Stomach (tissue), 4 donors: ENCODE measurements around the gene SPO11.

ENCODE experiments used
- POLR2A ChIP-seq, 4 donors: fragments of 450-650 bp; IDR thresholded peaks; one replicate each; pipeline ENCODE4 v1.6.1; 2016; ENCODE audit warnings: antibody characterized with exemption in 4 of 4, control low read depth in 2 of 4, mild to moderate bottlenecking in 1 of 4, moderate library complexity in 1 of 4
- POLR2AphosphoS5 ChIP-seq, 3 donors: sonication (generic); formaldehyde crosslinking; IDR thresholded peaks; one replicate each; pipeline ENCODE4 v1.6.1; 2016; ENCODE audit warnings: antibody characterized with exemption in 3 of 3

DNA sequence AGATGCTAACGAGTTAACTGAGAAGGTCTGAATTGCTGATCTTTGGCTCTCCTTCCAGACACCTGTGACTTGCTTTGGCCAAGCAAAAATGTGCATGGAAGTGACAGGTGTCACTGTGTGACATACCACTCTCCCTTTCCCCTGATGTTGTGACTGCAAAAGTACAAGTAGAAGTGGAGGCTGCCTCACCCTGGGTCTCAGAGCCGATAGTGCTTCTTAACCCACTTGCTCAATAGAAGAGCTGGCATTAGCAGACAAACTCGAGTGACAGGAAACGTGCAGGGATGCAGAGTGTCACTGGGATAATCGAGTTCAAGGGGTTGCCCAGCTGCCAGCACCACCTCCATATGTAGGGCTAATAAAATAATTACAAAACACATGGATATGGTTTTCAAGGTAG, 16.4 kb upstream of the SPO11 start:
- TF ChIP-seq POLR2A (IDR thresholded peaks at IDR 0.05) (no peak), POLR2AphosphoS5 (IDR thresholded peaks at IDR 0.05) (no peak)
